Upper lobe of left lung (tissue), 4 donors: ENCODE data around the gene ARAF.

Source experiments
- CTCF ChIP-seq, 6 experiments: fragments of 450-650 bp in 4 of 6; fragments of 200-600 bp in 2 of 6; sonication (generic) in 2 of 6; IDR thresholded peaks; one replicate each; pipeline ENCODE4 v1.5.1; 2016 to 2019; ENCODE audit warnings: antibody characterized with exemption in 6 of 6
- POLR2A ChIP-seq, 4 donors: fragments of 450-650 bp; IDR thresholded peaks; one replicate each; pipeline ENCODE4 v1.5.1; 2016 to 2017; ENCODE audit warnings: antibody characterized with exemption in 4 of 4, mild to moderate bottlenecking in 2 of 4

DNA sequence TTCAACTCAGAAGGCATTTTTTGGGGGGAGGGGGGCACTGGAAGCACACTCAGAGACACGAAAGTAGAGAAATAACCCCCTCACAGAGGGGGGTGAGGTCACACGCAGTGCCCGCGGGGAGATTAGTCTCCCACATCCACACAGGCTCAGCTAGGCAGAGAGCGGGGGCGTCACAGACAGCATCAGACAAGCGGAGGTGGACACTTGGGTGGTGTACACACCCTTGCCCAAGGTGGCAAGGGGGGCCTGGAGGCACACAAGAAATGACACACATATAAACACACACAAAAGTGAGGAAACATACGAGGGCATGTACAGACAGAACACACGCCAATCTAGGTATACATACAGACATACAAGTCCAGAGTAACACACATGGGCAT lies 59.3 kb downstream of the ARAF start:
- no peak for TF ChIP-seq CTCF (IDR thresholded peaks at IDR 0.05)
- no peak for TF ChIP-seq POLR2A (IDR thresholded peaks at IDR 0.05)
